Skin epidermis (tissue), 12 donors: ENCODE results near the gene CACNA1S.

Source experiments
- H3K27ac ChIP-seq, 21 experiments: fragments of 200-600 bp; sonication (generic) in 11 of 21; one replicate each; pipeline ENCODE4 v1.5.0; 2020; ENCODE audit warnings: mild to moderate bottlenecking in 3 of 21, inconsistent platforms in 2 of 21, moderate library complexity in 2 of 21
- H3K4me3 ChIP-seq, 7 experiments: fragments of 200-600 bp; sonication (generic) in 2 of 7; one replicate each; pipeline ENCODE4 v1.5.0; 2020; ENCODE audit warnings: inconsistent platforms in 2 of 7, mild to moderate bottlenecking in 2 of 7, moderate library complexity in 1 of 7

The CACNA1S gene

DNA sequence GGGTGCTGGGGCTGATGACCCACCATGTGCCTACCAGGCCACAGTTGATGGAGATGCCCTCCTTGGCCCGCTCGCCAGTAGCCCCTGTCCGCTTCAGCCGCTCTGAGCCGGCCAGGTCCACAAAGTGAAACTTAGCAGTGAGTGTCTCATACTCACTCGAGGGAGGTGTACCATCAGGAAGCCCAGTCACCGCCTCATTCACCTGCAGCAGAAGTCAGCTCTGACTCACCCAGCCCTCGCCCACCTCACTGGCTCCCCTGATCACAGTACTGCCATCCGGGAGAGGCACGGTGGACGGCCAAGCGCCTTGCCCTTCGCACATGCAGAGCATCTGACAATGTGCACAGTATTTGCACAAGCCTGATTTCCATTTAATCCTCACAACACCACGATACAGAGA is 107.5 kb downstream of the CACNA1S start:
- Histone ChIP-seq H3K4me3 (no peak overlapping the region), H3K27ac (no peak overlapping the region)

DNA sequence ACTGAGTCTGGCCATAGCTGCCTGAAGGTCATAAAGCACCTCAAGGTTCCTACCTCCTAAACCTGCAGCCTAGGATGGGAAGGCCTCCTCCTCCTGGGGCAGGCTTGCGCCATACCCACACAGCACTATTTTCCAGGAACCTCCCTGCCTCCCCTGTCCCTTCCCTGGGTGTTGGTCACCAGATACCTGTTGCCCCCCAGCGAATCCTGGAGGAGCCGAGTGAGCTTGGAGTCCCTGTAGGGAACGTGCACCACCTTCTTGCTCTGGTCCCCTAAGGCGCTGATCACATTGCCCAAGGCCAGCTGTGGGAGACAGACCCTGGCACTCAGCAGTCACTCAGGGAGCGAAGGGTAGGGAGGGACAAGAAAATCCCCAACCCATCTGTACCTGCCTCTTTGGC is 108.1 kb downstream of the CACNA1S start:
- Histone ChIP-seq H3K27ac (no peak overlapping the region), H3K4me3 (no peak overlapping the region)

DNA sequence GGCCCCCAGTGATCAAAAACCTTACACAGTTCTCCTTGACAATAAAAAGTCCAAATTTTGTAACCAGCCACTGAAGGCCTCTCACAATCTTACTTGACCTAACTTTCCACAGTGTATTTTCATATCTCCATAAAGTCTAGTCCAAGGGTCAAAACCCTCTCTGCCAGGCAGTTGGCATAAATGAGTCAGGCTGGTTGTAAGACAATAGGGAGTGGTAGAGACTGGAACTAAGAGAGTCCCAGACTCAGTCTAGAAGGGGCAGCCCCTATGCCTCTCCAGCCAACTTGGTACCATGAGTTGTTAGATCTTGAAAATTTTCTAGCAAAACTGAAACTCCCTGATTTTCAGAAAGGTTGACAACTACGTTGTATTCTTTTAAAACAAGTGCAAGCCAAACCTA is 109.7 kb downstream of the CACNA1S start:
- Histone ChIP-seq H3K4me3 (no peak overlapping the region), H3K27ac (no peak overlapping the region)

DNA sequence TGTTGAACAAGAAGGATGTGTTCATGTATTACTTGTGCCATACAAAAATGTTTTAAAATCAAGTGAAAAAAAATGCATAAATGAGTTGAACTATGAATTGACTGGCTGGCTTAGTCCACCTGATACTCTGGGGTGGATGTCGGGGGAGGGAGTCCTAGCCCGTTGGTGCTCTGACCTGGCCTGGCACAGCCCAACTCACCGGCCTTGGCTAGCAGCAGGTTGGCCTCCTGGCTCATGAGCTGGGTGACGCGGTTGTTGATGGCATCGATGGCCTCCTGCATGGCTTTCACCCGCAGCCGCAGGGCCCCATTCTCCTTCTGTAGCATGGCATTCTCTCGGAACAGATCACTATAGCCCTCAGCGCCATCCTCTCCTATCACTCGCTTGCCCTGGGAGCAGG is 110.3 kb downstream of the CACNA1S start:
- Histone ChIP-seq H3K4me3 (no peak overlapping the region), H3K27ac (no peak overlapping the region)

DNA sequence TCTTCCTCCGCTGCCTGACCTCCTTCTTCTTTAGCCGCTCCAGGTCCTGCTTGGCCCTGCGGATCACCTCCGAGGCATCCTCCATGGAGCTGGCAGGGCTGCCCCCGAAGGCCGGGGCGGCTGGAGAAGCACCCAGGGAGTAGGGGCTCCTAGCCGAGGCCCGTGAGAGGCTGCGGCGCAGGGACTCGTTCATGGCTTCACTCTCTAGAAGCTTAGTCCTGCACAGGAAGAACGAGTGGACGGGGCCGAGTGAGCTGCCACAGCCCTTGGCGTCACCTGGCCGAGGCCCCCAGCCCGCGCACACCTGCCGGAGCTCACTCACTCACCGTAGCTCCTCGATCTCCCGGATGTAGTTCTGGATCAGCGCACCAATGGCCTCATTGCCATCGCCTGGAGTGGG is 111.8 kb downstream of the CACNA1S start:
- no peak overlapping the region for H3K27ac ChIP-seq

DNA sequence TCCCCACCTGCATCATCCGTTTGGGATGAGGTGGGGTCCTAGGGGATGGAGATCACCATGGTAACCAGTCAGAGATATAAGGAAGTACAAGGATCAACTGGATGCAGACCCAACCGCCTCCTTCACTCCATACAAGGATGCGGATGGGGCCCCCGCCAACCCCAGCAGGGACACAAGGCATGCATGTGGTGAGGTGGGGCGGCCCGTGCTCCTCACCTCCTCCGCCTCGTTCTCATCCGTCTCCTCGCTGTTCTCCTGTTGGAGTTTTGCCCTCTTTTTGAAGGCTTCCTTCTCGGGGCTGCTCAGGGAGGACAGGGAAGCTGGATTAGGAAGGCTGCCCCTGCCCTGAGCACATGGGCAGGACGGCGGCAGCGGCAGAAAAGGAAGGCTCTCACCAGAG is 112.6 kb downstream of the CACNA1S start:
- H3K27ac ChIP-seq = no peak overlapping the region

More for the DNA sequence above, 111.8 kb downstream of the CACNA1S start:
- no peak overlapping the region for H3K4me3 ChIP-seq

DNA sequence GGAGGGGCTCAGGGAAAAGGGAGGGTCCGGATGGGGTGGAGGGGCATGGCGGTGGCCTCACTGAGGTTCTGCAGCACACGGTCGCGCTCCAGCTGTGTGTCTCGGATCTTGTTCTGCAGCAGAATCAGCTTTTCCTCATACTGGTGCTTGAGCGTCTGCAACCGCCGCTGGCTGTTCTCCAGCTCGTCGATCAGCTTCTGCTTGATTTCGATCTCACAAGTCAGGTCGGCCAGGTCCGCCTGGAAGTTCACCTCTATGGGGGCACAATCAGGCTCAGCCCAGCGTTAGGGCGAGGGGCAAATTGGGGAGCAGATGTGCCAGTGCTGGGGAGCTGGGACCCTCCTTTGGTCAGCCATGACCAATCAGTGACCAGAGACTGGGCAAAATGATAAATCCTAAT is 113.9 kb downstream of the CACNA1S start:
- no peak overlapping the region for H3K27ac ChIP-seq

More for the DNA sequence above, 112.6 kb downstream of the CACNA1S start:
- no peak overlapping the region for H3K4me3 ChIP-seq

DNA sequence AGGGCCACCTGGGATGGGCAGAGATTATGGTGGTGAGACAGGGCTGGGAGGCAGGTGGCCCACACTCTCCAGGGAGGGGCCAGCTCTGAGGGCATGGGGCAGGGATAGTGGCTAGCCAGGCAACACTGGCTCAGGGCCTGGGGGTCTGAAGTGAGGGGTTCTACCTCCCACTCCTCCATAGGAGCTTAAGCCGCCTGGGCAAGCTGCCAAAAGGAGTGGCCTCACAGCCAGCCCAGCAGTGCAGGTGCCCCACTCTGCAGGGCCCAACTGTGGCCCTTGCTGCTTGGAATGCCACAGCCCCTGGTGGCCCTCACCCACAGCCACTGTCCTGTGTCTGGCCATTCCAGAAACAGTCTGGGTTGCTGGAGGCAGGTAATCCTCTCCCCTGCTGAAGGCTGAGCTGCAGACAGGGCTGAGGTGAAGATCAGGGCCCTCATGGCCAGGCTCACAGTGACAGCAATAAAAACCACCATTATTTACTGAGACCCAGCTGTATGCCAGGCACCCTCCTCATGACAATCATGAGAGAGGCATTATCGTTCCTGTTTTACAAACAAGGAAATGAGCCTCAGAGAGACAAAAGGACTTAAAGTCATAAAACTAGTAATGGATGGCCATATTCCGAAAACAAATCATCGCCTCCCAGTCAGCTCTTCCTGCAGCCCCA is 119.7 kb downstream of the CACNA1S start:
- no peak overlapping the region for H3K4me3 ChIP-seq
- no peak overlapping the region for H3K27ac ChIP-seq

More for the DNA sequence above, 113.9 kb downstream of the CACNA1S start:
- no peak overlapping the region for H3K4me3 ChIP-seq

DNA sequence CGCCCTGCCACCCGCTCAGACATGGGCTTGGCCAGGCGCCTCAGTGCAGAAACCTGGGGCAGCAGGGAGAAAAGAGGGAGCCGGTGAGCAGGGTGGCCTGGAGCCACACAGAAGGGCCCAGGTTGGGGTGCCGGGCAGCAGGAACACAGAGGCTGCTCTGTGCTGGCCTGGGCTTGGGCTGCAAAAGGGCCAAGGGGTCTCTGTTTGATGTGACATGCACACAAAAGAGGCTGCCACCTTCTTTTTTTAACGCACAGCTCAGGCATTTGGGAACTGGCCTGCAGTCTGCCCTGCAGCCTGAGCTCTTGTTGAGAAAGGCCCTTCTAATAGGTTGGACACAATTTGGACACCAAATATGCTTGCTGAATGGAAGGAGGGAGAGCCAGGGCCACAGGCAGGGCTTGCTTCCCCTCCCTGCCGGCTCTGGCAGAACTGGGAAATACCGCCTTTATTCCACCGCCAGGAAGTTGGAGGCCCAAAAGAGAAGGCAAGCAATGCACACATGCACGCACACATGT is 121.1 kb downstream of the CACNA1S start:
- Histone ChIP-seq H3K4me3 (no peak overlapping the region), H3K27ac (no peak overlapping the region)

DNA sequence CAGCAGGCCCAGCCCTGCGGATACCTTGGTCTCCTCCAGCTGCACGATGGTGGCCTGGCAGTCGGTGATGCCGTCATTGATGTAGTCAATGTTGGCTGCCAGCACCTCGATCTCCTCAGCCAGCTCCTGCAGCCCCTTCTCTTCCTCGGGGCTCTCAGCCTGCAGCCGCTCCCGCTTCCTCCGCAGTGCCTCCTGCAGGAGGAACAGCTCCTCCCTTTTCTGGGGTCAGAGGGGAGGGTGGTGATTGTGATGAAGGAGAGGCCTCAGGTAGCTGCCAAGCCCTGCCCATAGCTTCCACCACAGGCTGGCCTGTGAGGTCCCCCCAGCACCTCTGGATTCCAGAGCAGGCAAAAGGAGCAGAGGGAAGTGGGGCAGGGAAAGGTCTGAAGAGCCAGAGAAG is 122.1 kb downstream of the CACNA1S start:
- H3K27ac ChIP-seq = no peak overlapping the region
- no peak overlapping the region for H3K4me3 ChIP-seq
